ENCODE measurements around the gene TUBB2B.

TUBB2B gene

DNA sequence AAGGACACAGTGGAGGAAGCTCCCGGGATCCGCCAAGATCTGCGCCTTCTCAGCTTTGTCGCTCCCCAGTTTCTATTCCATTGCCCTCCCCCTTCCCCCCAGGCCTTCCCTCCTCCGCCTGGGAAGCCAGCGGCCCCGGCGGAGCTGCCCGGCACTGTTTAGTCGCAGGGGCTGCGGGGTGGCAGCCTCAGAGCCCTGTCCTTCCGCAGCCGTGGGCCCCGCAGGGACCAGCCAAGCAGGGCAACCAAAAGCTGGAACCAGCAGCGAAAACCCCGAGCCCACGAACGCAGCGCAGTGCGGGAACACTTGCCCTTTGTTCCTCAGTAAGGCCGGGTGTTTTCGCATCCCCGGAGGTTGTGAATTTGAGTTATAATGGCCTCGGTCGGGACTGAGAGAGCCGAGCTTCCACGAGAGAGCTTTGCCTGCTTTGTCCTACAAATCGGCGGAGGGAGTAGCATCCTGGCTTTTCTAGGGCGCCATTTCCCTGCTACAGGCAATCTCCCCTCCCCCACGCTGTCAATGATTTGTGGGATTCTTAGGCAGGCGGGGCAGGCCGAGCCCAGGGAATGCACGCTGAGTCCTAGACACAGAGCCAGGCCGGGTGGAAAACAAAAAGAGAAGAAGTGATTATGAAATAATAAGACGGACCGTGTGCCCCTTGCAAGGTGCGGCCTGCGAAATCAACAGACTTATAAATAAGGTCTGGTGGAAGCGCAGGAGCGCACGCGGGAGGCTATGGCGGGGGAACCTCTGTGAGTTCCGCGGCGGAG, 4.0 kb upstream of the TUBB2B start:
- Histone ChIP-seq H3K4me1 (ENCODE audit: insufficient read depth, low read length) (peaks cover 48% of the 10 kb centered on the region), H3K4me3 (ENCODE audit: low read depth in 1 of 2, low read length in 2 of 2) (peak overlapping the region; percentile 75), H3K27ac (ENCODE audit: low read depth, low read length) (peak overlapping the region; percentile 83), H3K36me3 (ENCODE audit: insufficient read depth, low read length) (no peaks in the 10 kb centered on the region), H3K9ac (ENCODE audit: low read length) (peak overlapping the region; percentile 70), H3K27me3 (ENCODE audit: control insufficient read depth in 1 of 2, insufficient read depth in 2 of 2, low read length in 2 of 2) (peaks cover 39 to 46% of the 10 kb centered on the region in 2 donors), H3K9me3 (ENCODE audit: low read length) (no peaks in the 10 kb centered on the region)

DNA sequence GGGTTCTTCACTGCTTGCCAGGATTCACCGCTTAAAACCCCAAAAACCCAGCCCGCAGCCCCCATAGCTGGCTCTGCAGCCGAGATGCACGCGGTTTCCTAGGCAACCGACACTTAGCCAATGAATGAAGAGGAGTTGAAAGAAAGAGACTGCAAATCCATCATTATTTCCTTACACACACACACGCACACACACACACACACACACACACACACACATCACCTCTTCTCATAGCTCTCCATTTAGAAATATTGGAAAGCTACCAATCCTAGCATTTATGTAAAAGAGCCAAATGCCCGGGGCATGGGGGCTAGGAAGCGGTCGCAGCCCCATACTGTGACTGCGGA, 3.4 kb upstream of the TUBB2B start:
- Histone ChIP-seq H3K9ac (ENCODE audit: low read length) (peak overlapping the region; percentile 70), H3K4me3 (ENCODE audit: low read depth in 1 of 2, low read length in 2 of 2) (peak overlapping the region; percentile 75), H3K27me3 (ENCODE audit: control insufficient read depth in 1 of 2, insufficient read depth in 2 of 2, low read length in 2 of 2) (peaks cover 39 to 46% of the 10 kb centered on the region in 2 donors), H3K27ac (ENCODE audit: low read depth, low read length) (peak overlapping the region; percentile 83), H3K36me3 (ENCODE audit: insufficient read depth, low read length) (no peaks in the 10 kb centered on the region), H3K9me3 (ENCODE audit: low read length) (no peaks in the 10 kb centered on the region), H3K4me1 (ENCODE audit: insufficient read depth, low read length) (peaks cover 48% of the 10 kb centered on the region)

DNA sequence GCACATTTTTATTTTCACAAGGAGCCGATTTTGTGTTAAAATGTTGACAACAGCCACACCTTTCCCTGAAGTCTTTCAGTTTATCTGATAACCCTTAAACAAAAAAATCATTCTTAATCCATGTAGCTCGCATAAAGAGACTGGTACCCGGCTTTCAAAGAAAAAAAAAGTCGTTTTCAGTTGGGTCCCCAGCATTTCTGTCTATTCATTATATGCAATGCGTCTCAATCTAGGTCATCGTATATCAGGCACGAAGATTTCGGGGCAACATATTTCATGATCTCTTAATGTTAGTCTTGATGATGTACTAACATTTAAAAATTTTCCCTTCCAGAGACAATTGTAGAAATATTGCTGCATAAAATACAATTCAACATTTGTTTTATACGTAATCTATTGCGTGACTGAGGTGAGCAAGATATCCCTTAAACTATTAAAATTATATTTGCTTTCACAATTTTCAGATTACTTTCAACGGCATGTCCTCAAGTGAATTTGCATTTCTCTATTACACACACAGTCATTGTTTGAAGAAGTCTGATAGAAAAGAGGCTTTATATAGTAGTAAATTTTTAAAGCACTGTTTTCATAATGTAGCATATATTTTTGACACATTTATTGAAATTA, 2.9 kb upstream of the TUBB2B start:
- no peak overlapping the region for H3K27ac ChIP-seq (ENCODE audit: low read depth, low read length)
- H3K4me1 ChIP-seq (ENCODE audit: insufficient read depth, low read length): peaks cover 48% of the 10 kb centered on the region
- no peaks in the 10 kb centered on the region for H3K9me3 ChIP-seq (ENCODE audit: low read length)
- no peak overlapping the region for H3K9ac ChIP-seq (ENCODE audit: low read length)
- no peaks in the 10 kb centered on the region for H3K36me3 ChIP-seq (ENCODE audit: insufficient read depth, low read length)
- H3K27me3 ChIP-seq (ENCODE audit: control insufficient read depth in 1 of 2, insufficient read depth in 2 of 2, low read length in 2 of 2): peaks cover 39 to 46% of the 10 kb centered on the region in 2 donors
- no peak overlapping the region for H3K4me3 ChIP-seq (ENCODE audit: low read depth in 1 of 2, low read length in 2 of 2)

DNA sequence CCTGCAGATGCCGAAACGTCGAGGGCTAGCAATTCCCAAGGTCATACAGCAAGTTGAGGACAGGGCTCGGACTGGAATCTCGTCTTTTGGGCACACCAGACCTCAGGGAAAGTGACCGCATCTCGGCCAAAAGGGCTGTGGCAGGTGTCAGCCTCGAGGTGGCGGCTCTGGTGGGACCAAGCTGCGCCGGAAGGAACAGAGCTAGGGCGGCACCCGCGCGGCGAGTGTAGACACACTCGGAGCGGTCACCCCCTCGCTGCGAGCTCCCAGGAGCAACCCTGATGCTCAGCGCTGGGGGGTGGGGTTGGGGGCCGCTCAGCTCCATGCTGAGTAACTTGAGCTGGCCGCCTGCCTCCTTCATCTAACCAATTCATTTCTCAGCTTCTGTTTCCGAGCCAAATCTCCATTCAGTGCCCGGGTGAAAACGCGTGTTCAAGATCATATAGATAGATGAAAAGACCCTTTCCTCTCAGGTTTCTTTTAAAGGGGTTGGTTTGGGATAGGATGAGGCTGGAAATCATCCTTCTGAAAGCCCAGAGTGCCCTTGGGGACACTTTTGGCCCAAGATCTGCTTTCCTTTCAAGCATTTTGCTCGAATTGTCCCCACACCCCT, 2.2 kb upstream of the TUBB2B start:
- Histone ChIP-seq H3K4me3 (ENCODE audit: low read depth in 1 of 2, low read length in 2 of 2) (peak overlapping the region in 1 of 2 donors; percentile 38), H3K4me1 (ENCODE audit: insufficient read depth, low read length) (peaks cover 48% of the 10 kb centered on the region)

DNA sequence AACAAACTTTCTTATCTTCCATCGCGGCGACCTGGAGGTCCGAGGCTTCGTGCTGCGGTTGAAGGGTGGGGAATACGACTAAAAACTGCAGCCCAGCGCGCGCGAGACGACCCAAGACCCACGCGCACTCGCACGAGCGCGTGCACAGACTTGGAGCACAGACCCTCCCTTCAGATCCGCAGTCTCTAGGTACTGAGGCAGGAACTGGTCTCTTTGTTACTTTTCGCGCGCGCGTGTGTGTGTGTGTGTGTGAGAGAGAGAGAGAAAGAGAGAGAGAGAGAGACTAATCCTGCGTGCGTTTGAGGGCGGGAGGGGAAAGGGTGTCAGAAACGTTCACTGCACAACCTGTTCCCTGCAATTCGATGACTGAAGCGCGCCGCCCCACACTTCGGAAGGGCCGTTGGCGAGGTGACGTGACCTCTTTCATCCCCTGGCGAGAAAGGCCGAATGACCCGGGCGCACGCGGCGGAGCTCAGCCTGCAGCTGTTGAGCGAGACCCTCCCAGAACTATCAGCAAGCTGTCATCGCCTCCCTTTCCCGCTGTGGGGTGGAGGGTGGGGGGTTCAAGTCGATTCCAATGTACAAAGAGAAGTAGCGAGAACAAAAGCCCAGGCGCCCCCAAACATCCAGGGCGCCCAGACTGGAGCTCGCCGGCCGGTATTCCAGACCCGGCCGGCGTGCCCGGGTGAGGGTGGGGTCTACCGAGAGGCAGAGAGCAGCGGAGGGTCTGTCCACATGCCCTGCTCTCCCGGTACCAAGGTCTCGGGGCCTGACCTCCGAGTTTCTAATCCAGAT, 1.5 kb upstream of the TUBB2B start:
- no peak overlapping the region for H3K9ac ChIP-seq (ENCODE audit: low read length)
- H3K4me1 ChIP-seq (ENCODE audit: insufficient read depth, low read length): peaks cover 48% of the 10 kb centered on the region

More for the DNA sequence above, 2.2 kb upstream of the TUBB2B start:
- H3K9ac ChIP-seq (ENCODE audit: low read length): no peak overlapping the region
- no peaks in the 10 kb centered on the region for H3K9me3 ChIP-seq (ENCODE audit: low read length)
- no peaks in the 10 kb centered on the region for H3K36me3 ChIP-seq (ENCODE audit: insufficient read depth, low read length)
- peaks cover 39 to 46% of the 10 kb centered on the region in 2 donors for H3K27me3 ChIP-seq (ENCODE audit: control insufficient read depth in 1 of 2, insufficient read depth in 2 of 2, low read length in 2 of 2)
- H3K27ac ChIP-seq (ENCODE audit: low read depth, low read length): no peak overlapping the region

DNA sequence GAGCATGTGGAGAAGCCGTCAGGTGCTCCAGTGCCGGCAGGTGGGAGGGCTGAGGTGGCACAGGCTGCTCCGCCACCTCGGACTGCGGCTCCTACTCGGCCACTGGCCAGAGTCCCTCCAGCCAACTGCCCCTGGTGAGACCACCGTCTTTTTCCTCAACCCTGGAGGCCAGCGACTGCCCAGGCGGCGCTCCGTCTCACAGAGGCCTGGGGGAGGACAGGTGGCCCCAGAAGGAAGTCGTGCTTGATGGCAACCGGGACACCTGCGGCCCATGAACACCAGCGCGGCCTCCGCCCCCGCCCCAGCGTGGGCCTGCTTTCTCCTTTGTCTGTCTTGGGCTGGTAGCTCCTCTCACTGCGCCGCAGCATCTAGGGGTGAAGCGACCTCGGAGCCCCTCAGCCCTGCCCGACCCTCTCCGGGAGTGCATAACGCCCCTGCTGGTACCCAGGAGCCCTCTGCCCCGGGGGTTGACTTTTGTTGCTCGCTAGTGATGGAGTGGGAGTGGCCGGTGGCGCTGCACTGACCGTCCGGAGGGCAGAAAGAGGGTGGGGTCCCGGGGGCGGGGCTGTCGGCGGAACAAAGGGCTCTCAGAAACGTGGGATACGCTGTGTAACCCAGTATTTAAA, 706 bp upstream of the TUBB2B start:
- Histone ChIP-seq H3K4me3 (ENCODE audit: low read depth in 1 of 2, low read length in 2 of 2) (peak overlapping the region; percentile 65 to 67), H3K9me3 (ENCODE audit: low read length) (no peaks in the 10 kb centered on the region), H3K36me3 (ENCODE audit: insufficient read depth, low read length) (no peaks in the 10 kb centered on the region), H3K27ac (ENCODE audit: low read depth, low read length) (no peak overlapping the region), H3K27me3 (ENCODE audit: control insufficient read depth in 1 of 2, insufficient read depth in 2 of 2, low read length in 2 of 2) (peaks cover 39 to 46% of the 10 kb centered on the region in 2 donors), H3K9ac (ENCODE audit: low read length) (no peak overlapping the region), H3K4me1 (ENCODE audit: insufficient read depth, low read length) (peaks cover 48% of the 10 kb centered on the region)

More for the DNA sequence above, 1.5 kb upstream of the TUBB2B start:
- Histone ChIP-seq H3K27ac (ENCODE audit: low read depth, low read length) (peak overlapping the region; percentile 31), H3K36me3 (ENCODE audit: insufficient read depth, low read length) (no peaks in the 10 kb centered on the region), H3K4me3 (ENCODE audit: low read depth in 1 of 2, low read length in 2 of 2) (peak overlapping the region in 1 of 2 donors; percentile 38), H3K9me3 (ENCODE audit: low read length) (no peaks in the 10 kb centered on the region), H3K27me3 (ENCODE audit: control insufficient read depth in 1 of 2, insufficient read depth in 2 of 2, low read length in 2 of 2) (peaks cover 39 to 46% of the 10 kb centered on the region in 2 donors)

DNA sequence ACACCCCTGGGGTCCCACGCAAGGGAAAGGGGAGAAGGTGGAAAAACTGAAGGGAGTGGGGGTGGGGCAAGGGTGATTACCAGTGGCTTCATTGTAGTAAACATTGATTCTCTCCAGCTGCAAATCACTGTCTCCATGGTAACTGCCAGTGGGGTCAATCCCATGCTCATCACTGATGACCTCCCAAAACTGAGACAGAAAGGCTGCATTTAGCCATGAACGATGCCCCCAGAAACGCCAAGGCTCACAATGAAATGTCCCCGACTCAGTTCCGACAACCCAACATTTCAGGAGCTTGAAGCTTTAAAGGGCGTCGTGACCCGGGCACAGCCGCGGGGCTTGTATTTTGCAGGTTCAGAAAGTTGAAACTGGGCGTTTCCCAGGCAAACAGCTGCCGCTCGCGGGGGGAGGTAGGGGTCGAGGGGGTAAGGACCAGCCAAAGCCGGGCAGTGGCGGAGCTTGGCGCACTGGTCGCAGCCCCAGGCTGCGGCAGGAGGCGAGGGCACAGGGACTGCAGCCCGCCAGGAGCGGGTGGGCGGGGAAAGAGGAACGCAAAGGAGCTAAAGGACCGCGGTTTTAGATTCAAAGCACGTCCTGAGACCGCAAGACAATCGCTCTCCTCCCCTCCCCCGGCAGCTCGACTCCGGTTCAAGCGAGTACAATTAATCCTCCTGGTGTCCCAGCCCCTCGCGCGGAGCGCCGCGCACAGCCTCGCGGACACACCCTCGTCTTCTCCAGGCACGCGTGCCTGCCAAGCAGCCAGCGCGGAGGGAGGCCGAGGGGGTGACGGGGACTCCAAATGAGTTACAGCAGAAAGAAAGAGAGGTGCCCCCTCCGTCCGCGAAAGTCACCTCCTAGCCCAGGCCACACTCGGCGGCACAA, 731 bp downstream of the TUBB2B start:
- Histone ChIP-seq H3K27ac (ENCODE audit: low read depth, low read length) (peak overlapping the region; percentile 31), H3K36me3 (ENCODE audit: insufficient read depth, low read length) (no peaks in the 10 kb centered on the region), H3K4me3 (ENCODE audit: low read depth in 1 of 2, low read length in 2 of 2) (peak overlapping the region; percentile 65 to 67), H3K27me3 (ENCODE audit: control insufficient read depth in 1 of 2, insufficient read depth in 2 of 2, low read length in 2 of 2) (peaks cover 33 to 46% of the 10 kb centered on the region in 2 donors), H3K9ac (ENCODE audit: low read length) (no peak overlapping the region), H3K9me3 (ENCODE audit: low read length) (no peaks in the 10 kb centered on the region), H3K4me1 (ENCODE audit: insufficient read depth, low read length) (peaks cover 39% of the 10 kb centered on the region)

DNA sequence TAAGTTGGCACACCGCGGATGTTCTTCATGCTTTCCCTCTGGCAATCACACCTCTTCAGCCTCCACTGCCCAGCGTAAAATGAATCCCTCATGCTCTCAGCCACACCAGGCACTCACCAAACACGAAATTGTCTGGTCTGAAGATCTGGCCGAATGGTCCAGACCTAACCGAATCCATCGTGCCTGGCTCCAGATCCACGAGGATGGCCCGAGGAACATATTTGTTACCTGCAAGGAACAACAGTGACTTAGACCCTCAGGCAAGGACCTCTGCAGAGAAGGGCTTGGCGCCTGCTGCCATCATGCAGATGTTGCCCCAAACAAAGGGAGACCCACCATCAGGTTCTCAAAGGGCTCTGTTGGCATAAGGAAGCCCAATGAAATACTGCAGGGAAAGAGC, 1.4 kb downstream of the TUBB2B start:
- Histone ChIP-seq H3K27ac (ENCODE audit: low read depth, low read length) (no peak overlapping the region), H3K9ac (ENCODE audit: low read length) (no peak overlapping the region), H3K4me3 (ENCODE audit: low read depth in 1 of 2, low read length in 2 of 2) (no peak overlapping the region)

DNA sequence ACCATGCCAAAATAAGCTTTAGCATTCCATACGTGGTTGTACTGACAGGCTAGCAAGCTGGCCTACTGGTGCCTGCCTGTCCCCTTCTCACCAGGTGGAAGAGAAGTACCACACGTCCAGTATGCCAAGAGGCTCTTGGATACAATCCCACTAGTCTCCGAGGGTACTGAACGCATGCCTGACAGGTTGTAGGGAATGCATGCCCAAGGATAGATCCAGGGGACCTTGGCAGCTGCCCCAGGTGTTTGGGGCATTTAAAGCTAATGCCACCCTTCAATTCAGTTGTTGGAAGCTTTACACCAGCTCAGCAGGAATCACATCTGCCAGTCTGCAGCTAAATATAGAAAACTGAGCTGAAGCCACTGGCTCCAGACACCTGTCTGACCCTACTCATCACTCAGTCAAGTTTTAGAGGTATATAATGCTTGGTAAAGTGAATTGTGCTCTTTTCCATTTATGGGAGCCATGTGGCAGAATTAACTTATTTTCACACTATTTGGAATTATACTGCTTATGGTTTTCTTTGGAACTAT, 4.9 kb downstream of the TUBB2B start:
- Histone ChIP-seq H3K36me3 (ENCODE audit: insufficient read depth, low read length) (no peaks in the 10 kb centered on the region), H3K27me3 (ENCODE audit: control insufficient read depth in 1 of 2, insufficient read depth in 2 of 2, low read length in 2 of 2) (peaks cover 0 to 10% of the 10 kb centered on the region in 2 donors)

More for the DNA sequence above, 1.4 kb downstream of the TUBB2B start:
- H3K36me3 ChIP-seq (ENCODE audit: insufficient read depth, low read length): no peaks in the 10 kb centered on the region
- peaks cover 35% of the 10 kb centered on the region for H3K4me1 ChIP-seq (ENCODE audit: insufficient read depth, low read length)
- no peaks in the 10 kb centered on the region for H3K9me3 ChIP-seq (ENCODE audit: low read length)
- H3K27me3 ChIP-seq (ENCODE audit: control insufficient read depth in 1 of 2, insufficient read depth in 2 of 2, low read length in 2 of 2): peaks cover 29 to 43% of the 10 kb centered on the region in 2 donors

DNA sequence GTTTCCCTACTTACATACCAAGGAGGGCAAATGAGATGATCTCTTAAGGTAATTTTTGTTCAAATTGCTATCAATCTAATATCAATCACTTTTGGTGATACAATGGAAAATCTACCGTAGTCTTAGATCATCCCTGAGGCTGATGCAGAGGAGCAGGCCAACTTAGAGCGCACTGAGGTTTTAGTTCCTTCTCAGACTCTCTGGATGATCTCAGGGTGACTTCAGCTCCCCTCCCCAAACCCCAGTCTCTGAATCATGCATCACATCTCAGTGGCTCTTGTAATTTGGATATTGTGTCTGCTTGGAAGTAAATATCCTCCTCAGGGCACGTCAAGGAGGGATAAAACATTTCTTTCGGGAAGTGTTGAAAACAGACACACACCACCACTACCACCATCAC, 5.9 kb downstream of the TUBB2B start:
- no peaks in the 10 kb centered on the region for H3K27me3 ChIP-seq (ENCODE audit: control insufficient read depth in 1 of 2, insufficient read depth in 2 of 2, low read length in 2 of 2)
- H3K4me3 ChIP-seq (ENCODE audit: low read depth in 1 of 2, low read length in 2 of 2): no peak overlapping the region
- H3K27ac ChIP-seq (ENCODE audit: low read depth, low read length): no peak overlapping the region

More for the DNA sequence above, 4.9 kb downstream of the TUBB2B start:
- no peak overlapping the region for H3K4me3 ChIP-seq (ENCODE audit: low read depth in 1 of 2, low read length in 2 of 2)
- no peaks in the 10 kb centered on the region for H3K9me3 ChIP-seq (ENCODE audit: low read length)
- H3K4me1 ChIP-seq (ENCODE audit: insufficient read depth, low read length): peaks cover 9% of the 10 kb centered on the region
- H3K9ac ChIP-seq (ENCODE audit: low read length): no peak overlapping the region
- H3K27ac ChIP-seq (ENCODE audit: low read depth, low read length): no peak overlapping the region

More for the DNA sequence above, 5.9 kb downstream of the TUBB2B start:
- H3K4me1 ChIP-seq (ENCODE audit: insufficient read depth, low read length): peaks cover under 1% of the 10 kb centered on the region
- no peaks in the 10 kb centered on the region for H3K36me3 ChIP-seq (ENCODE audit: insufficient read depth, low read length)
- no peaks in the 10 kb centered on the region for H3K9me3 ChIP-seq (ENCODE audit: low read length)
- no peak overlapping the region for H3K9ac ChIP-seq (ENCODE audit: low read length)

Measured in muscle layer of colon (tissue), 2 donors.